ENCODE data around the gene PITX3. TPM values are rescaled to one million over a fixed set of nuclear protein-coding genes. Genes with fewer than 3 reads are reported as not detected.

The PITX3 gene
- total RNA-seq, 1 donor from 2014 or later, result 1.7 TPM

DNA sequence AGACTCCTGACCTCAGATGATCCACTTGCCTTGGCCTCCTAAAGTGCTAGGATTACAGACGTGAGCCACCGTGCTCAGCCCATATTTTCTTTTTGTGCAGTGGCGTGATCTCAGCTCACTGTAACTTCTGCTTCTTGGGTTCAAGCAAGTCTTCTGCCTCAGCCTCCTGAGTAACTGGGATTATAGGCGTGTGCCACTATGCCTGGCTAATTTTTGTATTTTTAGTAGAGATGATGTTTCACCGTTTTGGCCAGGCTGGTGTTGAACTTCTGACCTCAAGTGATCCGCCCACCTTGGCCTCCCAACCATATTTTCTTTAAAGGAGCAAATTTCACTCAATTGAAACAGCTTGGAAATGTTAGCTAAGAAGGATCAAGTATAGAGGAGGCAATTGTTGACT lies 20.5 kb upstream of the PITX3 start:
- Histone ChIP-seq H3K4me1 (ENCODE audit: insufficient read depth, low read length) (no peaks in the 10 kb centered on the region), H3K4me3 (ENCODE audit: insufficient read depth, low read depth, low read length) (no peak overlapping the region), H3K27me3 (ENCODE audit: insufficient read depth, low read length) (no peaks in the 10 kb centered on the region), H2AFZ (ENCODE audit: low read depth, low read length) (no peak overlapping the region), H3K9me3 (ENCODE audit: insufficient read depth, low read depth, low read length) (no peaks in the 10 kb centered on the region), H3K79me2 (ENCODE audit: insufficient read depth, low read length) (peaks cover 81% of the 10 kb centered on the region), H3K27ac (ENCODE audit: low read depth, low read length) (no peak overlapping the region), H3K4me2 (ENCODE audit: low read length) (no peak overlapping the region), H4K20me1 (ENCODE audit: insufficient read depth, low read length) (peaks cover 92% of the 10 kb centered on the region), H3K9ac (ENCODE audit: low read length) (no peak overlapping the region), H3K36me3 (ENCODE audit: insufficient read depth, low read length) (peaks cover 25% of the 10 kb centered on the region)
- FAIRE-seq (no peak), DNase-seq (ENCODE audit: low read depth) (no peak)
- Mint-ChIP-seq H3K4me3 (ENCODE audit: unreplicated experiment) (no peak overlapping the region), H3K9me3 (ENCODE audit: unreplicated experiment) (no peaks in the 10 kb centered on the region), H3K27ac (ENCODE audit: unreplicated experiment) (no peak overlapping the region), H3K27me3 (ENCODE audit: low read depth, unreplicated experiment) (no peaks in the 10 kb centered on the region), H3K36me3 (ENCODE audit: low read depth, unreplicated experiment) (peaks cover 13% of the 10 kb centered on the region), H3K4me1 (ENCODE audit: low read depth, unreplicated experiment) (peaks cover 26% of the 10 kb centered on the region)
- TF ChIP-seq, protein P1, sequence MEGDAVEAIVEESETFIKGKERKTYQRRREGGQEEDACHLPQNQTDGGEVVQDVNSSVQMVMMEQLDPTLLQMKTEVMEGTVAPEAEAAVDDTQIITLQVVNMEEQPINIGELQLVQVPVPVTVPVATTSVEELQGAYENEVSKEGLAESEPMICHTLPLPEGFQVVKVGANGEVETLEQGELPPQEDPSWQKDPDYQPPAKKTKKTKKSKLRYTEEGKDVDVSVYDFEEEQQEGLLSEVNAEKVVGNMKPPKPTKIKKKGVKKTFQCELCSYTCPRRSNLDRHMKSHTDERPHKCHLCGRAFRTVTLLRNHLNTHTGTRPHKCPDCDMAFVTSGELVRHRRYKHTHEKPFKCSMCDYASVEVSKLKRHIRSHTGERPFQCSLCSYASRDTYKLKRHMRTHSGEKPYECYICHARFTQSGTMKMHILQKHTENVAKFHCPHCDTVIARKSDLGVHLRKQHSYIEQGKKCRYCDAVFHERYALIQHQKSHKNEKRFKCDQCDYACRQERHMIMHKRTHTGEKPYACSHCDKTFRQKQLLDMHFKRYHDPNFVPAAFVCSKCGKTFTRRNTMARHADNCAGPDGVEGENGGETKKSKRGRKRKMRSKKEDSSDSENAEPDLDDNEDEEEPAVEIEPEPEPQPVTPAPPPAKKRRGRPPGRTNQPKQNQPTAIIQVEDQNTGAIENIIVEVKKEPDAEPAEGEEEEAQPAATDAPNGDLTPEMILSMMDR (IDR thresholded peaks at IDR 0.05; ENCODE audit: insufficient read depth, low read depth, low read length), result no peak
- TF ChIP-seq EZH2 (IDR thresholded peaks at IDR 0.05; ENCODE audit: insufficient read depth, low read length), result no peak

DNA sequence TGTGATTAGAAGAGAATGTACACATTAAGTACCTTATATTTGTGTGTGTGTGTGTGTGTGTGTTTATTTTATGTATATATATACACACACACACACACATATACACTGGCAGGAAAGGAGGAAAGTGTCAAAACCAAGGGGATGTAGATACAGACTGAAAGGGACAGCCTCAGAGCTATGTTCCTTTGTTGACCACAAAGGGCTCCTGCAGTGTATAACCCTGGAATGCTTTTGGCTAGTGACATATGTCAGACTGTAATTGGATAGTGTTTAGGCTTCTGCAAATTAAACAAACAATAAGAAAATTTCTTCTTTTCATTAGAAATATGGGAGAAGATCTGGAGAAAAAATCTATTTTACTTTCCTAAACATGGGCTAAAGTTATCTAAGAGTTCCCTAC lies 19.9 kb upstream of the PITX3 start:
- Histone ChIP-seq H3K9me3 (ENCODE audit: insufficient read depth, low read depth, low read length) (no peaks in the 10 kb centered on the region), H2AFZ (ENCODE audit: low read depth, low read length) (no peak overlapping the region), H3K4me1 (ENCODE audit: insufficient read depth, low read length) (no peaks in the 10 kb centered on the region), H3K27me3 (ENCODE audit: insufficient read depth, low read length) (no peaks in the 10 kb centered on the region), H3K79me2 (ENCODE audit: insufficient read depth, low read length) (peaks cover 81% of the 10 kb centered on the region), H3K9ac (ENCODE audit: low read length) (no peak overlapping the region), H3K36me3 (ENCODE audit: insufficient read depth, low read length) (peaks cover 25% of the 10 kb centered on the region), H4K20me1 (ENCODE audit: insufficient read depth, low read length) (peaks cover 91% of the 10 kb centered on the region), H3K27ac (ENCODE audit: low read depth, low read length) (no peak overlapping the region), H3K4me2 (ENCODE audit: low read length) (no peak overlapping the region), H3K4me3 (ENCODE audit: insufficient read depth, low read depth, low read length) (no peak overlapping the region)
- no peak overlapping the region for H3K4me3 Mint-ChIP-seq (ENCODE audit: unreplicated experiment)
- H3K36me3 Mint-ChIP-seq (ENCODE audit: low read depth, unreplicated experiment), result peaks cover 15% of the 10 kb centered on the region
- FAIRE-seq, result no peak
- H3K27ac Mint-ChIP-seq (ENCODE audit: unreplicated experiment), result no peak overlapping the region
- H3K9me3 Mint-ChIP-seq (ENCODE audit: unreplicated experiment), result no peaks in the 10 kb centered on the region
- no peak for DNase-seq (ENCODE audit: low read depth)
- H3K4me1 Mint-ChIP-seq (ENCODE audit: low read depth, unreplicated experiment), result peaks cover 26% of the 10 kb centered on the region
- TF ChIP-seq EZH2 (IDR thresholded peaks at IDR 0.05; ENCODE audit: insufficient read depth, low read length), result no peak
- TF ChIP-seq, protein P1 (IDR thresholded peaks at IDR 0.05; ENCODE audit: insufficient read depth, low read depth, low read length), result no peak
- no peaks in the 10 kb centered on the region for H3K27me3 Mint-ChIP-seq (ENCODE audit: low read depth, unreplicated experiment)

DNA sequence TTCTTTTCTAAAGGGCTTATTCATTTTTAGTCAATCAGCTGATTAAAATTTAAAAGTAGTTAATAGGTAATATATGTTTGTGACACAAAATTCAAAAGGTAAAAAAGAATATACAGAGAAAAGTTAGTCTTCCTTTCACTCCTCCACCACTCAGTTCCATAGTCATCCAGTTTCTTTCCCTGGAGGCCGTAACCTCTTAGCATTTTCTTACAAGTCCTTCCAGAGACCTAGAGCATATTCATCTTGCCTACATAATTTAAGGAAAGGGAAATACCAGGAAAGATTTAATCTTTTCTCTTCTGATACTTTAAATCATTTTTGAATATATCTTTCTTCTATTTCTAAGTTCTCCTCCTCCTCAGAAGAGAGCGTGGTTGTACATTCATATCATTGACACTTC lies 14.1 kb upstream of the PITX3 start:
- H3K27ac Mint-ChIP-seq (ENCODE audit: unreplicated experiment), result no peak overlapping the region
- no peak for FAIRE-seq
- no peaks in the 10 kb centered on the region for H3K4me1 ChIP-seq (ENCODE audit: insufficient read depth, low read length)
- peaks cover 6% of the 10 kb centered on the region for H3K36me3 ChIP-seq (ENCODE audit: insufficient read depth, low read length)
- peaks cover 8% of the 10 kb centered on the region for H3K36me3 Mint-ChIP-seq (ENCODE audit: low read depth, unreplicated experiment)
- no peak overlapping the region for H3K4me3 ChIP-seq (ENCODE audit: insufficient read depth, low read depth, low read length)
- no peak overlapping the region for H3K9ac ChIP-seq (ENCODE audit: low read length)
- DNase-seq (ENCODE audit: low read depth), result no peak
- peaks cover 94% of the 10 kb centered on the region for H4K20me1 ChIP-seq (ENCODE audit: insufficient read depth, low read length)
- no peak overlapping the region for H3K27ac ChIP-seq (ENCODE audit: low read depth, low read length)
- H3K4me2 ChIP-seq (ENCODE audit: low read length), result no peak overlapping the region
- H3K79me2 ChIP-seq (ENCODE audit: insufficient read depth, low read length), result peaks cover 90% of the 10 kb centered on the region
- no peak overlapping the region for H2AFZ ChIP-seq (ENCODE audit: low read depth, low read length)
- H3K27me3 ChIP-seq (ENCODE audit: insufficient read depth, low read length), result no peaks in the 10 kb centered on the region
- H3K4me1 Mint-ChIP-seq (ENCODE audit: low read depth, unreplicated experiment), result peaks cover 2% of the 10 kb centered on the region
- no peaks in the 10 kb centered on the region for H3K27me3 Mint-ChIP-seq (ENCODE audit: low read depth, unreplicated experiment)
- no peak overlapping the region for H3K4me3 Mint-ChIP-seq (ENCODE audit: unreplicated experiment)
- H3K9me3 ChIP-seq (ENCODE audit: insufficient read depth, low read depth, low read length), result no peaks in the 10 kb centered on the region
- TF ChIP-seq EZH2 (IDR thresholded peaks at IDR 0.05; ENCODE audit: insufficient read depth, low read length), result no peak
- TF ChIP-seq, protein P1 (IDR thresholded peaks at IDR 0.05; ENCODE audit: insufficient read depth, low read depth, low read length), result no peak
- H3K9me3 Mint-ChIP-seq (ENCODE audit: unreplicated experiment), result no peaks in the 10 kb centered on the region
